A673 (cell line): Measurements from ENCODE around the gene EFTUD2. TPM values are rescaled to one million over a fixed set of nuclear protein-coding genes. Genes with fewer than 3 reads are reported as not detected.

Experiments used
- BruUV-seq: library from RNA; stranded (reverse); fragments of 400-500 nt; replicated peaks from 2 replicates; lab custom pipeline; 2021; lab: Mats Ljungman, UMichigan
- CTCF ChIA-PET: fragments of 300-600 bp; sonication (Branson Sonifier 250); formaldehyde crosslinking; loops from one replicate; lab custom pipeline; 2022; ENCODE audit warnings: antibody characterized with exemption; lab: Charles Lee
- POLR2A ChIA-PET: fragments of 300-600 bp; sonication (Branson Sonifier 250); formaldehyde crosslinking; loops from one replicate; lab custom pipeline; 2022; ENCODE audit warnings: antibody characterized with exemption; ENCODE audit not compliant: low non-redundant PET; lab: Charles Lee
- DNase-seq: peaks from one replicate; pipeline ENCODE4 v3.0.0-alpha.2; 2015; ENCODE audit warnings: low spot score
- H3K27ac ChIP-seq: fragments of 200-600 bp; sonication (generic); 2 replicates; pipeline ENCODE4 v1.5.1; 2016; ENCODE audit warnings: mixed run types, low read depth, mild to moderate bottlenecking, mixed read lengths, antibody characterized with exemption, low read length; ENCODE audit not compliant: poor library complexity, severe bottlenecking
- H3K27me3 ChIP-seq: fragments of 200-600 bp; sonication (generic); replicated peaks from 2 replicates; pipeline ENCODE4 v1.6.1; 2017; ENCODE audit warnings: mixed run types, low read depth, mild to moderate bottlenecking, mixed read lengths, antibody characterized with exemption, low read length; ENCODE audit not compliant: insufficient read depth, poor library complexity
- H3K36me3 ChIP-seq: fragments of 200-600 bp; sonication (generic); 2 replicates; pipeline ENCODE4 v1.6.1; 2016; ENCODE audit warnings: mixed run types, mild to moderate bottlenecking, mixed read lengths, antibody characterized with exemption, low read length; ENCODE audit not compliant: insufficient read depth, poor library complexity, severe bottlenecking
- H3K4me1 ChIP-seq: fragments of 200-600 bp; sonication (generic); 2 replicates; pipeline ENCODE4 v1.6.1; 2017; ENCODE audit warnings: mixed run types, mild to moderate bottlenecking, mixed read lengths, antibody characterized with exemption, low read length; ENCODE audit not compliant: insufficient read depth, poor library complexity, severe bottlenecking
- H3K4me3 ChIP-seq: fragments of 200-600 bp; sonication (generic); 2 replicates; pipeline ENCODE4 v1.5.1; 2016; ENCODE audit warnings: low read depth, mixed run types, mild to moderate bottlenecking, mixed read lengths, low read length; ENCODE audit not compliant: poor library complexity, severe bottlenecking
- H3K9me3 ChIP-seq: fragments of 200-600 bp; sonication (generic); 2 replicates; pipeline ENCODE4 v1.6.1; 2016; ENCODE audit warnings: mixed run types, low read depth, mild to moderate bottlenecking, mixed read lengths, antibody characterized with exemption, low read length; ENCODE audit not compliant: poor library complexity, severe bottlenecking
- CTCF ChIP-seq: fragments of 300-800, 200-600 bp; sonication (generic); conservative IDR thresholded peaks from 2 replicates; pipeline ENCODE4 v1.5.1; 2017; ENCODE audit warnings: low read depth, mild to moderate bottlenecking, antibody characterized with exemption, low read length, moderate library complexity, mixed read lengths
- EZH2 ChIP-seq: fragments of 200-600 bp; sonication (generic); IDR thresholded peaks from 2 replicates; pipeline ENCODE4 v1.6.1; 2017; ENCODE audit warnings: borderline replicate concordance, low read depth, mild to moderate bottlenecking, mixed read lengths, antibody characterized with exemption, low read length; ENCODE audit not compliant: poor library complexity, severe bottlenecking
- intact Hi-C: fragments of 100-400 bp; cut with micrococcal nuclease; formaldehyde crosslinking; loops from one replicate; pipeline ENCODE4 v1.10.0; 2022; ENCODE audit not compliant: unreplicated experiment
- total RNA-seq: library from RNA; stranded (reverse); gene quantifications from 2 replicates; pipeline ENCODE4 v1.2.3, GENCODE V29; 2021

Gene EFTUD2
- total RNA-seq, 1 experiment from 2014 or later: 144 TPM

DNA sequence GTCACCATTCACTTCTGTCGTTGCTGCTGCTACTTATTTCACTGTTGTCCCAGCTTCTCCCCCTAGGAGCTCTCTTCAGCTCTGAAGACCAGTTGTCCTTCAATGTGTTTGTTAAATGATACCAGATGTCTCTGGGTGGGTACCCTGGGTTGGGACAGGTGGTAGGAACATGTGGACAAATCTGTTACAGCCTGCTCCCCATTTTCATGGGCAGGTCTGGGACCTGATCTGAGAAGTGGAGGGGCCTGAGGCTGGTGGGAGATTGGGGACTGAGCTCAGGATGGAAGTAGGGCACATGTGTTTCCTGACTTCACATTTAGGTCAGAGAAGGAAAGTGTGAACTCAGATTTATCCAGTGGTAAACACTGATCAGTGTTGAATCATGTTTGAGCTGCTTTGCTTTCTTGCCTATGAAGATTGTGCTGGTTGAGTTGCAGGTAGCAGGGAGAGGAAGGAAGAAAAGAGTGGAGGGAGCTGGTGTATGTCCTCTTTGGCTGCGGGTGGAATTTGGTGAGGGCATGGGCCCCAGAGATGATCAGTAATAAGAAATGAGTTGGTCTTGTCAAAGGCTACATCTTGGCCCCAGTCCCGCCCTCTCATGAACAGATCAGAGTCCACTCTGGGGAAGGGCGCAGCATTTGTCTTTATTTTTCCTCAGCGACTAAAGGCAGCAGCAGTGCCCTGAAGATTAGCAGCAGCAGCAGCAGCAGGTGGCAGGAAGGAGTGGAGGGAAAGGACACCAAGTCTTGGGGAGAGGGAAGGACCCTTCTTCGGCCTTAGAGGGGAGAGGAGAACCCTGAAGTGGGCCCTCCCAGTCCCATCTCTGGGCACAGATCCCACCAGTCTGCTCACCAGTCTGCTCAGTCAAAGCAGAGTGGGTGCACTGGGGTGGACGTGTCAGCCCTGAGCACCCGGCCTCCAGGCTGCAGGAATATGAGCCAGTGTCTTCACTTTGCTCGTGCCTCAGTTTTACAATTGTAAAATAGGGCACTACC lies 6.1 kb upstream of the EFTUD2 start:
- no peak for TF ChIP-seq EZH2
- no peak for TF ChIP-seq CTCF
- no peaks in the 10 kb centered on the region for H3K36me3 ChIP-seq
- intact Hi-C loops: no loop called here
- H3K27me3 ChIP-seq: no peaks in the 10 kb centered on the region
- POLR2A ChIA-PET: no interaction called here
- H3K9me3 ChIP-seq: no peaks in the 10 kb centered on the region
- no peak overlapping the region for H3K4me3 ChIP-seq
- BruUV-seq: no TSS peak
- H3K4me1 ChIP-seq: peaks cover 13% of the 10 kb centered on the region
- CTCF ChIA-PET: no interaction called here
- DNase-seq: no peak
- H3K27ac ChIP-seq: no peak overlapping the region

DNA sequence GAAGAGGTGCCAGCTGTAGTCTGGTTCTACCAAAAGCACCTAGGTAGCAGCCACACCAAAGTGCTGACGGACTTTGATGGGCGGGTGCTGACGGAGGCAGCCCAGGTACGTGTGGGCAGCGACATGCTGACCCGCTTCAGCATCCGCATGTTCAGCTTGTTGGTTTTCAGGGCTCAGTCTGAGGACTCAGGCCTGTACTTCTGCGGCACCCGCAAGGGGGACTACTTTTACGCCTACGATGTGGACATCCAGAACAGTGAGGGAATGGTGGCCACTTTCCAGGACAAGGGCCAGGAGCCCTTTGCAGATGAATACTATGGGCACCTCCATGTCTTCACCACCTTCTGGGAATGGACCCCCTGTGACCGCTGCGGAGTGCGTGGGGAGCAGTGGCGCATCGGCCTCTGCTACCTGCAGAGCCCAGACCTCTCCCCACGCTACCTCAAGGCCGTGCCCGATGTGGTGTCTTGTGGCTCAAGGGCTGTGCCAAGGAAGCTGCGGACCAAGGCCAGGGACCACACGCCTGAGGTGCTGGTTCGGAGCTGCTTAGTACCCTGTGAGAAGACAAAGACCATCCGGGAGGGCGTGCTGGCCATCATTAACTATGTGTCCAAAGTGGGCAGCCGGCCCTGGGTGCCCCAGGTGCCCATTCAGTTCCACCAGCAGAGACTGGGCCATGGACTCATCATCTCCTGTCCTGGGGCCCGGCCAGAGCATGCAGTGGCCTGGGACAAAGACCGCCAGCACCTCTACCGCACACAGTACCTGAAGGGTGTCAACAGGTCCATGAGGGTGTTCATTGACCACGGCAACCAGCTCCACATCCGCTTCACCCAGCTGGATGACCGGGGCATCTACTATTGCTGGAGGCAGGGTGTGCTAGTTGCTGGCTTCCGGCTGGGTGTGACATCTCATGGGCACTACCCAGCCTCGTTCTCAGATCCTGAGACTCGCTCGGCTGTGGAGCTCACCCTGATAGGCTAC lies 5.0 kb upstream of the EFTUD2 start:
- BruUV-seq: no TSS peak
- H3K27me3 ChIP-seq: no peaks in the 10 kb centered on the region
- H3K9me3 ChIP-seq: no peaks in the 10 kb centered on the region
- H3K27ac ChIP-seq: no peak overlapping the region
- intact Hi-C loops: no loop called here
- no peaks in the 10 kb centered on the region for H3K36me3 ChIP-seq
- no peak for DNase-seq
- H3K4me3 ChIP-seq: no peak overlapping the region
- POLR2A ChIA-PET: no interaction called here
- CTCF ChIA-PET: no interaction called here
- peaks cover 18% of the 10 kb centered on the region for H3K4me1 ChIP-seq
- TF ChIP-seq EZH2 (no peak), CTCF (no peak)

- TF ChIP-seq EZH2 (no peak), CTCF (no peak)
- no peaks in the 10 kb centered on the region for H3K27me3 ChIP-seq
- no TSS peak for BruUV-seq
- DNase-seq: no peak
- H3K4me1 ChIP-seq: peaks cover 18% of the 10 kb centered on the region
- POLR2A ChIA-PET: no interaction called here
- intact Hi-C loops: no loop called here
- no peak overlapping the region for H3K27ac ChIP-seq
- CTCF ChIA-PET: no interaction called here
- no peaks in the 10 kb centered on the region for H3K9me3 ChIP-seq
- no peaks in the 10 kb centered on the region for H3K36me3 ChIP-seq
- H3K4me3 ChIP-seq: no peak overlapping the region
Observed at GRCh38 chr17:44903012-44903685, 3.9 kb upstream of the EFTUD2 start.
